Calu3 (cell line): ENCODE results near the gene TSNAXIP1. TPM values are rescaled to one million over a fixed set of nuclear protein-coding genes. Genes with fewer than 3 reads are reported as not detected.

ENCODE experiments used
- BruUV-seq: library from RNA; stranded (reverse); fragments of 400-500 nt; replicated peaks from 2 replicates; lab custom pipeline; 2021; lab: Mats Ljungman, UMichigan
- CTCF ChIA-PET: fragments of 300-600 bp; sonication (Branson Sonifier 250); formaldehyde crosslinking; loops from one replicate; lab custom pipeline; 2022; ENCODE audit warnings: antibody characterized with exemption; lab: Charles Lee
- DNase-seq: peaks from one replicate; pipeline ENCODE4 v3.0.0; 2022
- H3K27ac Mint-ChIP-seq: one replicate; pipeline ENCODE4 v1.8.0; 2022; ENCODE audit warnings: mixed read lengths; ENCODE audit not compliant: unreplicated experiment
- H3K27me3 Mint-ChIP-seq: one replicate; pipeline ENCODE4 v1.8.0; 2022; ENCODE audit warnings: mixed read lengths; ENCODE audit not compliant: unreplicated experiment
- H3K36me3 Mint-ChIP-seq: one replicate; pipeline ENCODE4 v1.8.0; 2022; ENCODE audit warnings: mild to moderate bottlenecking, moderate library complexity, mixed read lengths; ENCODE audit not compliant: insufficient read depth, unreplicated experiment
- H3K4me1 Mint-ChIP-seq: one replicate; pipeline ENCODE4 v1.8.0; 2022; ENCODE audit warnings: mild to moderate bottlenecking, low read depth, mixed read lengths; ENCODE audit not compliant: unreplicated experiment
- H3K4me3 Mint-ChIP-seq: one replicate; pipeline ENCODE4 v1.8.0; 2022; ENCODE audit warnings: mild to moderate bottlenecking, low read depth, moderate library complexity, mixed read lengths; ENCODE audit not compliant: unreplicated experiment
- H3K9me3 Mint-ChIP-seq: one replicate; pipeline ENCODE4 v1.8.0; 2022; ENCODE audit warnings: low read depth, mixed read lengths; ENCODE audit not compliant: unreplicated experiment
- intact Hi-C: fragments of 100-400 bp; cut with micrococcal nuclease; formaldehyde crosslinking; loops from one replicate; pipeline ENCODE4 v1.10.0; 2022; ENCODE audit not compliant: unreplicated experiment
- total RNA-seq: library from RNA; stranded (reverse); gene quantifications from 2 replicates; pipeline ENCODE4 v1.2.3, GENCODE V29; 2022
- TF ChIP-seq, protein P1 (sequence below): fragments of 200-600 bp; IDR thresholded peaks from one replicate; pipeline ENCODE4 v1.8.0; 2022; ENCODE audit warnings: antibody characterized with exemption; ENCODE audit not compliant: unreplicated experiment

Gene TSNAXIP1
- total RNA-seq, 1 experiment from 2014 or later, result 1.0 TPM

DNA sequence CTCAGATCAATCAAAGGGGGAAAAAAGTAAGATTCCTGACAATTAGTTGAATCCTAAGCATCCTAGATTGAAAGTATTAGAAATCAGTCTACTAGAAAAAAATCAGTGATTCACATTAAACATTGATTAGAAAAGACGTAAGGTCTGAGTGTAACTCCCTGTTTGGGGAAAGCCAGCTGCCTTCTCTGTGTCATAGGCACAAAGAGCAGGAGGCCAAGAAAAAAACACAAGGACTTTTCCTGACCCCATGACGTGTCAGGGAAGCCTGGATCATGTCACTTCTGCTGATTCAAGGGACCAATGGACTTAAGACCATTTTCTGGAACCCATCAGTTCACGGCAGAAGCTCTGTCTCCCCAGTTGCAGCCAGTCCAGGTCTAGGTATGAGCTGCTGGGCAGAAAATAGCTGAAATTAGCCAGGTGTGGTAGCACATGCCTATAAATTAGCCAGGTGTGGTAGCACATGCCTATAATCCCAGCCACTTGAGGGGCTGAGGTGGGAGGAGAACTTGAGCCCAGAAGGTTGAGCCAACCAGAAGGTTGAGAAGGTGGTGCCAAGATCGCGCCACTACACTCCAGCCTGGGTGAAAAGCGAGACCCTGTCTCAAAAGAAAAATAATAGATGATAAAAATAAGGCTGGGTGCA, 36.2 kb upstream of the TSNAXIP1 start:
- H3K27me3 Mint-ChIP-seq, result no peaks in the 10 kb centered on the region
- no peak overlapping the region for H3K4me3 Mint-ChIP-seq
- no peaks in the 10 kb centered on the region for H3K4me1 Mint-ChIP-seq
- H3K27ac Mint-ChIP-seq, result no peak overlapping the region
- DNase-seq, result no peak
- H3K36me3 Mint-ChIP-seq, result peaks cover 17% of the 10 kb centered on the region
- TF ChIP-seq, protein P1, sequence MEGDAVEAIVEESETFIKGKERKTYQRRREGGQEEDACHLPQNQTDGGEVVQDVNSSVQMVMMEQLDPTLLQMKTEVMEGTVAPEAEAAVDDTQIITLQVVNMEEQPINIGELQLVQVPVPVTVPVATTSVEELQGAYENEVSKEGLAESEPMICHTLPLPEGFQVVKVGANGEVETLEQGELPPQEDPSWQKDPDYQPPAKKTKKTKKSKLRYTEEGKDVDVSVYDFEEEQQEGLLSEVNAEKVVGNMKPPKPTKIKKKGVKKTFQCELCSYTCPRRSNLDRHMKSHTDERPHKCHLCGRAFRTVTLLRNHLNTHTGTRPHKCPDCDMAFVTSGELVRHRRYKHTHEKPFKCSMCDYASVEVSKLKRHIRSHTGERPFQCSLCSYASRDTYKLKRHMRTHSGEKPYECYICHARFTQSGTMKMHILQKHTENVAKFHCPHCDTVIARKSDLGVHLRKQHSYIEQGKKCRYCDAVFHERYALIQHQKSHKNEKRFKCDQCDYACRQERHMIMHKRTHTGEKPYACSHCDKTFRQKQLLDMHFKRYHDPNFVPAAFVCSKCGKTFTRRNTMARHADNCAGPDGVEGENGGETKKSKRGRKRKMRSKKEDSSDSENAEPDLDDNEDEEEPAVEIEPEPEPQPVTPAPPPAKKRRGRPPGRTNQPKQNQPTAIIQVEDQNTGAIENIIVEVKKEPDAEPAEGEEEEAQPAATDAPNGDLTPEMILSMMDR, result no peak
- intact Hi-C loops, result no loop called here
- BruUV-seq, result no TSS peak
- no peaks in the 10 kb centered on the region for H3K9me3 Mint-ChIP-seq
- CTCF ChIA-PET, result interaction anchor here (0.7 to 1.1 kb wide), 2 partner anchors 29 to 36 kb away, joined by 3 to 4 read pairs; partner anchors contain the start of genes RANBP10 and TSNAXIP1

DNA sequence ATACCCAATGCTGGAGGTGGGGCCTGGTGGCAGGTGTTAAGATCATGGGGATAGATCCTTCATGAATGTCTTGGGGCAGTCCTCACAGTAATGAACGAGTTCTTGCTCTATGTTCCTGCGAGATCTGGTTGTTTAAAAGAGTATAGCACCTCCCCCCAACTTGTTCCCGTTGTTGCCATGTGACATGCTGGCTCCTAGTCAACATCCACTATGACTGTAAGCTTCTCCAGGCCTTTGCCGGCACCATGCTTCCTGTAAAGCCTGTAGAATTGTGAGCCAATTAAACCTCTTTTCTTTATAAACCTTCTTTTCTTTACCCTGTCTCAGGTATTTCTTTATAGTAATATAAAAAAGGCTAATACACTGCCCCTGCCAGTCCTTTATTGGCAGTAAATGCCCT, 33.6 kb upstream of the TSNAXIP1 start:
- DNase-seq, result no peak
- CTCF ChIA-PET, result no interaction called here
- no TSS peak for BruUV-seq
- Mint-ChIP-seq H3K9me3 (no peaks in the 10 kb centered on the region), H3K27me3 (no peaks in the 10 kb centered on the region), H3K4me1 (no peaks in the 10 kb centered on the region), H3K4me3 (no peak overlapping the region), H3K36me3 (peaks cover 17% of the 10 kb centered on the region), H3K27ac (no peak overlapping the region)
- TF ChIP-seq, protein P1, result no peak
- intact Hi-C loops, result no loop called here

DNA sequence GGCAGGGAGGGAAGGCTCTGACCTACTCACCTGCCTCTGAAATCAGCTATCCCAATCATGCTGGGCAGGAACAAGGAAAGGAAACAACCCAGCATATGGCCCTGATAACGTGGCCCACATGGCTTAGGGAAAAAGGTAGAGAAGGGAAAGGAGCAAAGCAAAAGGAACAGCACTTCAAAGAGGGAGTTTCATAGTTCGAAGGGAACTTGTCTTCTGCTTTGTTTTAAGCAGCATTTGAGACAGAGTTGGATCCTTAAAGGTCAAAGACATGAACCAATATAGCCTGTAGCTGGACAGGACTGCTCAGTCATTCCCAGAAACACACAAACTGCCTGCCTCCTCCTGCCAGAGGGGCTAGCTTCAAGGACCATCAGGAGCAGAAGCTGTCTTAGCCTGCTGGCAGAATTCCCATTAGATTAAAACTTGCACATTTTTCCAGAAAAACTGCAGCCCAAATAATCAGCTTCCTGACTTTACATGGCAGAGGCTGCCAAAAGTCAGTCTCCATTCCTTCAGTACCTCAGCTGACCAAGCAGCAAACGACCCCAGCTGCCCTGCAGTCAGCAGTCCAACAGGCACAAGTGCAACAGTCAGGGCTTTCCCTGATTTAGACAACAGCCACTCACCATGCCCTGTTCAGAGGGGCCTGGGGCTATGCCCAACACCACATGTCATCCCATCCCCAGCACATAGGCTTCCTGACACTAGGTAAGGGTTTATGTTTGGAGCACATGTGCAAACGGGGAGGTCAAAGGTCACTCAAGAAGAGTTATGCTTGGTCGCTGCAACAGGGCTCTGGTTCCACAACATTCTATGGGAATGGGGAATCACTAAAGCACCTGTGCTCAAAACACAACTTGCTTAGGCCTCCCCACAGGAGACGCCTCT, 32.9 kb upstream of the TSNAXIP1 start:
- CTCF ChIA-PET, result no interaction called here
- Mint-ChIP-seq H3K9me3 (no peaks in the 10 kb centered on the region), H3K27me3 (no peaks in the 10 kb centered on the region), H3K4me1 (no peaks in the 10 kb centered on the region), H3K36me3 (peaks cover 17% of the 10 kb centered on the region), H3K27ac (no peak overlapping the region), H3K4me3 (no peak overlapping the region)
- TF ChIP-seq, protein P1, result no peak
- intact Hi-C loops, result no loop called here
- no TSS peak for BruUV-seq
- no peak for DNase-seq

DNA sequence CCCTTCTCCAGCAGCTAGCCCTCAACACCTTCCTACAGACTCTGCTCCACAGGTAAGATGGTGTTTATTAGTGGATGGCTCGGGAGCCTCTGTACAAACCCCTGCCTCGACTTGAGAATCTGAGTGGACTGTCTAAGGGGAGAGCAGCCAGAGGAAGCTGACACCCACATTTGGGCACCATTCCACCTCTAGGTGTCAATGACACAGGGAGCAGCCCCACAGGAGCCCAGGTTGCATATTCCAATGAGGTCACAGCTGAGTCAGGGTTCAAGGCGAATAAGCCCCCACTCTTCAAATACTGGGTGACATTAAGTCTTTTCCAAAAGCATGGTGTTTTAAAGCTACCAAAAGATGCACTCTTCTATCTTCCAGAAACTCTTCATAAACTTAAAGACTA, 32.2 kb upstream of the TSNAXIP1 start:
- no TSS peak for BruUV-seq

More for the DNA sequence above, 32.2 kb upstream of the TSNAXIP1 start:
- TF ChIP-seq, protein P1, result no peak
- H3K4me3 Mint-ChIP-seq, result no peak overlapping the region
- H3K27ac Mint-ChIP-seq, result no peak overlapping the region
- peaks cover 3% of the 10 kb centered on the region for H3K4me1 Mint-ChIP-seq
- CTCF ChIA-PET, result no interaction called here
- no peaks in the 10 kb centered on the region for H3K27me3 Mint-ChIP-seq
- DNase-seq, result no peak
- no peaks in the 10 kb centered on the region for H3K9me3 Mint-ChIP-seq
- intact Hi-C loops, result no loop called here
- H3K36me3 Mint-ChIP-seq, result peaks cover 17% of the 10 kb centered on the region
